Measurements from ENCODE around the gene ZFPM1.
"Not testable (repeated sequence)": the region's sequence is repeated elsewhere in the genome, so short reads cannot be mapped to it uniquely, and the experiment has no call there.

The ZFPM1 gene

DNA sequence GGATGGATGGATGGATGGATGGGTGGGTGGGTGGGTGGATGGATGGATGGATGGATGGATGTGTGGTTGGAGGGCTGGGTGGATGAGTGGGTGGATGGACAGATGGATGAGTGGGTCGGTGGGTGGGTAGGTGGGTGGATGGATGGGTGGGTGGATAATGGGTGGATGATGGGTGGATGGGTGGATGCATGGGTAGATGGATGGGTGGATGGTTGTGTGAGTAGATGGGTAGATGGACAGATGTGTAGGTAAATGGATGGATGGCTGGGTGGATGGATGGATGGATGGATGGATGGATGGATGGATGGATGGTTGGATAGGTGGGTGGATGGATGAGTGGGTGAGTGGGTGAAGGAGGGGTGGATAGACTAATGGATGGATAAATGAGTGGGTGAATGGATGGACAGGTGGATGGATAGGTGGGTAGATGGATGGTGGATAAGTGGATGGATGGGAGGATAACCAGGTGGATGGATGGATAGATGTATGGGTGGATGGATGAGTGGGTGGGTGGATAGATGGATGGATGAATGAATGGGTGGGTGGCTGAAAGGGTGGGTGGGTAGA lies 64.2 kb downstream of the ZFPM1 start:
- not testable (repeated sequence) for DNase-seq

DNA sequence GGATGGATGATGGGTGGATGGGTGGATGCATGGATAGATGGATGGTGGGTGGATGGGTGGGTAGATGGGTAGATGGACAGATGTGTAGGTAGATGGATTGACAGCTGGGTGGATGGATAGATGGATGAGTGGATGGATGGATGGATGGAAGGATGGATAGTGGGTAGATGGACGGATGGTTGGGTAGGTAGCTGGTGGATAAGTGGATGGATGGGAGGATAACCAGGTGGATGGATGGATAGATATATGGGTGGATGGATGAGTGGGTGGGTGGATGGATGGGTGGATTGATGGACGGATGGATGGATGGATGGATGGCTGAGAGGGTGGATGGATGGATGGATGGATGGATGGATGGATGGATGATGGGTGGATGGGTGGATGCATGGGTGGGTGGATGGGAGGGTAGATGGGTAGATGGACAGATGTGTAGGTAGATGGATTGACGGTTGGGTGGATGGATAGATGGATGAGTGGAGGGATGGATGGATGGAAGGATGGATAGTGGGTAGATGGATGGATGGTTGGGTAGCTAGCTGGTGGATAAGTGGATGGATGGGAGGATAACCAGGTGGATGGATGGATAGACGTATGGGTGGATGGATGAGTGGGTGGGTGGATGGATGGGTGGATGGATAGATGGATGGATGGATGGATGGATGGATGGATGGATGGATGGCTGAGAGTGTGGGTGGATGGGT lies 65.5 kb downstream of the ZFPM1 start:
- DNase-seq: not testable (repeated sequence)

DNA sequence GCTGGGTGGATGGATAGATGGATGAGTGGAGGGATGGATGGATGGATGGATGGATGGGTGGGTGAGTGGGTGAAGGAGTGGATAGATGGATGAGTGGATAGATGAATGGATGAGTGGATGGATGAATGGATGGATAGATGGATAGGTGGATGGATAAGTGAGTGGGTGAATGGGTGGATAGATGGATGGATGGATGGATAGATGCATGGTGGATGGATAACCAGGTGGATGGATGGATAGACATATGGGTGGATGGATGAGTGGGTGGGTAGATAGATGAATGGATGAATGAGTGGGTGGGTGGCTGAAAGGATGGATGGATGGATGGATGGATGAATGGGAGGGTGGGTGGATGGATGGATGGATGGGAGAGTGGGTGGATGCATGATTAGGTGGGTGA lies 66.2 kb downstream of the ZFPM1 start:
- no peak for DNase-seq

DNA sequence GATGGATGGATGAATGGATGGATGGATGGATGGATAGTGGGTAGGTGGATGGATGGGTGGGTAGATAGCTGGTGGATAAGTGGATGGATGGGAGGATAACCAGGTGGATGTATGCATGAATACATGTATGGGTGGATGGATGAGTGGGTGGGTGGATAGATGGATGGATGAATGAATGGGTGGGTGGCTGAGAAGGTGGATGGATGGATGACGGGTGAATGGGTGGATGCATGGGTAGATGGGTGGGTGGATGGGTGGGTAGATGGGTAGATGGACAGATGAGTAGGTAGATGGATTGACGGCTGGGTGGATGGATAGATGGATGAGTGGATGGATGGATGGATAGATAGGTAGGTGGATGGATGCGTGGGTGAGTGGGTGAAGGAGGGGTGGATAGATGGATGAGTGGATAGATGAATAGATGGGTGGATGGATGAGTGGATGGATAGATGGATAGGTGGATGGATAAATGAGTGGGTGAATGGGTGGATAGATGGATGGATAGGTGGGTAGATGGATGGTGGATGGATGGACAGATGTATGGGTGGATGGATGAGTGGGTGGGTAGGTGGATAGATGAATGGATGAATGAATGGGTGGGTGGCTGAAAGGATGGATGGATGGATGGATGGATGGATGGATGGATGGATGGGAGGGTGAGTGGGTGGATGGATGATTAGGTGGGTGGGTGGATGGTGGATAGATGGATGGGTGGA lies 67.0 kb downstream of the ZFPM1 start:
- DNase-seq: no peak

DNA sequence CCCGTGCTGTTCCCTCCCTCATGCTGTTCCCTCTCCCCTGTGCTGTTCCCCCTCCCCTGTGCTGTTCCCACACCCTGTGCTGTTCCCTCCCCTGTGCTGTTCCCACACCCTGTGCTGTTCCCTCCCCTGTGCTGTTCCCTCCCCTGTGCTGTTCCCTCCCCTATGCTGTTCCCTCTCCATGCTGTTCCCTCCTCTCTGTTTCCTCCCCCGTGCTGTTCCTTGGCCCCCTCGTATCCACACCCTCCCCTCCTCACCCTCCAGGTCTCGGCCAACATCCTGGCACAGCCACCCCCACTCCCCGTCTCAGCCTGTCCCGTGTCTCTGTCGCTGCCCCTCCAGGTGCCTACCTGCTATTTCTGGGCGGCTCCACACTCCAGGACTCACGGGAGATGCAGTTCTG lies 68.6 kb downstream of the ZFPM1 start:
- DNase-seq: no peak

DNA sequence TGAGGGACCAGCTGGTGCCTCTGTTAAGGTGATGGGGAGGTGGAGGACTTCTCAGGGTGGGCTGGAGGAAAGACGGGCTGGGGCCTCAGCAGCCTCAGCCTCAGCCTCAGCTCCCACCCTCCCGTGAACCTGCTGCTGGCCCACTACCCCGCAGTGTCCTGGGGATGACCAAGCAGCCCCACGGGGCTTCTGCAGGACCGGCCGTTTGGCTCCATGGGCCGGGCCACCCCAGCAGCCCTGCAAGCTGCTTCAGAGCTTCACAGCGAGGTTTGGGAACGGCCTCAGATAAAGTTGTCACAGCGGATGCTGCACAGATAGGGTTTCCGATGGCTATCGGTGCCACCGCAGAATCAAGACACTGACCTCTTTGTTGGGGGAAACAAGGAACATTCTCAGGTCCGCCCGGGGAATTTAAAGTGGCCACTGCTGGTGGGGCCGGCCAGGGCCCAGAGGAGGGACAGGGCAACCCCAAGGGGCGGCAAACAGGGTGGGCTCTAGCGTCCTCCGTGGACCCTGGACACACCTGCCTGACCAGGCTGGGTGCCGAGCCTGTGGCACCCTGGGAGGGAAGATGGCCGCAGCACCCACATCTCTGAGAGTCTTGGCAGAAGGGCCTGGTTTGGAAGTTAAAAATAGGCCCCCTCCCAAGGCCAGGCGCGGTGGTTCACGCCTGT lies 69.3 kb downstream of the ZFPM1 start:
- DNase-seq: no peak

DNA sequence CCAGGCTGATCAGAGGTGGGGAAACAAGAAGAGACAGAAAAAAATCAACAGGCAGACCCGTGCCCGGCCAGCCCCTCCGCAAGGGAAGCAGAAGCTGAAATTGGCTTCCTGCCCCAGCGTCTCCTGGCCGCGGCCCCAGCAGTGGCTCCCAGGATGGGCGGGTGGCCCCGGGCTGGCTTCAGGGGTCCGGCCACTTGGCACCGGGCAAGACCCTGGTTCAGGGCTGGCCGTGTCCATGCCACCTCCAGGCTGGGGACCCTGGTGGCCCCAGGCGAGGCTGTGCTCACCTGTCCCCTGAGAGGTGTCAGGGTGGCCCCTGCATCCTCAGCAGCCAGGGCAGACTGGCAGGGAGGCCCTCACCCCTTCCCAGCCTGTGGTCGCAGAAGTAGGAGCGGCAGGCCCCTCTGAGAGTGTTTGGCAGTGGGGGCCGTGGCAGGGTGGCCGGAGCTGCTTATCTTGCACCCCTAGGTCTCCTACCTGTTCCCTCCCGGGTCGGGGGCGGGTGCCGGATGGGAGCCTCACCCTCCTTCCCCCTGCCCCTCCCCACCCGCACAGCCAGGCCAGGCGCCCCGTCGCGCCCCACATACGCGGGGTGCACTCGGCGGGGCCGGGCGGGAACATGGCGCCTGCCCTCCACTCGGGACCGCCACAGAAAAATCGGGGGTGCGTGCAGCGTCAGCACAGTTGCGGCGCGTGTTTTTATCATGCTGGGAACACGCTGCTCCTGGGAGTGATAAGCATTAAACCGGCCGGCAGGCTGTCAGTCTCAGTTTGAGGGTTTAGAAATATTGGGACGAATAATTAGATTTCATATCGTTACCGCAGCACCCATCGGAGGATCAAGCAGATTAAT lies 70.5 kb downstream of the ZFPM1 start:
- no peak for DNase-seq

DNA sequence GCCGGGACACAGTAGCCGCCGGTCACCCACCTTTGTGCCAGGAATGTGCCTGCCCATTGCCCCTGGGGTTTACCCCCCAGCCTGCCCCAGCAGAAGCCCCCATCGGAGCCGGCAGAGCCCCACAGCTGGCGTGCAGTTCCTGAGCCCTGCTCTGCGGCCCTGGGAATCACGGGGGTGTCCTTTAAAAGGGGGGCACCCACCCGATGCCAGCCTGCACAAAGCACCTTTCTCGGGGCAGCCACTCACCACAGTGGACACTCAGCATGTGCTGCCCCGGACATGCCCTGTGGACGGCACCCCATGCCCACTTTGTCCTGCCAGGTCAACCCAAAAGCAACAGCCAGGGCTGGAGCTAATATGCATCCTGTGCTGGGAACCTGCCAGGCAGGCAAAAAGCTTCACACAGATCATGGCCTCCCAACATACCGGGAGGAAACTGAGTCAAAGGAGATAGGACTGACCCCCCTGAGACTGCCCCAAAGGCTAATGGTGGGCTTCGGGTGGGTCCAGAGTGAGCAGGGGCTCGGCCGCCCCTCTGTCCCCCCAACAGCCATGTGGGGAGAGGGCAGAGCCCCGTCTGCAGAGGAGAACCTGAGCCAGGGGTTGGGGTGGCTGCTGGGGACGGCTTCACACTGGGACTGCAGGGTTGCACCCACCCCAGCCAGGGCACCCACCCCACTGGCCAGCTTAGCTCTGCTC lies 71.3 kb downstream of the ZFPM1 start:
- no peak for DNase-seq

DNA sequence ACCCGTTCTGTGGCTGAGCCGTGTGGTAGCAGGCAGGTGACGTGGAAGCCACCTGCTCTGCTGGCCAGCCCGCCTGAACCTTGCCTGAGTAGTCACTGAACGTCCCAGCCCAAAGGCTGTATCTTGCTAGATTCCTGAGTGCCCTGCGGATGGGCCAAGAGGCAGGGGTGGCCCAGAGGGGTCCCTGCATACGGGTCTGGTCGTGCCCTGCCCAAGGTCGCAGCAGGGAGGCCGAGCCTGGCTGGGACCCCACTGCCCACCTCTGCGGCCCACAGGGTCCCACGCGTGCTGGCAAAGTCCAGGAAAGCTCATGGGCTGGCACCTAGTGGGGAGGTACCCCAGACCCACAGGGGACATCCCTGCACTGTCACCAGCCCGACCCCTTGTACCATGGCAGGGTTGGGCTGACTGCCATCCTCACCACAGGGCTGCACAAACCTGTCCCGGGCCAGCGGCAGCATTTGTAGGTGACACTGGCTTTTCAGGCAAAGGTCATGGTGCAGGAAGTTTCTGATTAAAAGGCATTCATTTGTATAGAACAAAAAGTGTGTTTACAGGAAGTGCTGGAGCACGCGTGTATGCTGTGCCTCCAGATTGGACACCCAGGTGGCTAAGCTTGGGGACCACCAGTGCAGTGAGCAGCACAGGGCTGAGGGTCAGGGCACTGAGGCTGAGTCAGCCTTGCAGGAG lies 72.0 kb downstream of the ZFPM1 start:
- DNase-seq: no peak

DNA sequence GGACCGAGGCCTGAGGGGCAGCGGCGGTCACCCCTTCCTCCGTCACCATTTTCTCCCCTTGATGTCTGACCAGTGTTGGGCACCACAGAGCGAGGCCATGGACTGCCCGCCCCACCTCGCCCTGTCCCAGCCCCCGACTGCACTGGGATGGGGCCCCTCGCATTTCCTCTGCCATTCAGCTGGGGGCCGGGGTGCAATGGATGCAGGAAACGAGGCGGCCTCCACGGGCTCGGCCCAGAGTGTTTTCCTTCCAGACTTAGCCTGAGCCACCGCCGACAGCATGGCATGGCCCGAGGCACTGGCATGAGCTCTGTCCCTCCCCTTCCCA lies 72.5 kb downstream of the ZFPM1 start:
- no peak for DNase-seq

DNA sequence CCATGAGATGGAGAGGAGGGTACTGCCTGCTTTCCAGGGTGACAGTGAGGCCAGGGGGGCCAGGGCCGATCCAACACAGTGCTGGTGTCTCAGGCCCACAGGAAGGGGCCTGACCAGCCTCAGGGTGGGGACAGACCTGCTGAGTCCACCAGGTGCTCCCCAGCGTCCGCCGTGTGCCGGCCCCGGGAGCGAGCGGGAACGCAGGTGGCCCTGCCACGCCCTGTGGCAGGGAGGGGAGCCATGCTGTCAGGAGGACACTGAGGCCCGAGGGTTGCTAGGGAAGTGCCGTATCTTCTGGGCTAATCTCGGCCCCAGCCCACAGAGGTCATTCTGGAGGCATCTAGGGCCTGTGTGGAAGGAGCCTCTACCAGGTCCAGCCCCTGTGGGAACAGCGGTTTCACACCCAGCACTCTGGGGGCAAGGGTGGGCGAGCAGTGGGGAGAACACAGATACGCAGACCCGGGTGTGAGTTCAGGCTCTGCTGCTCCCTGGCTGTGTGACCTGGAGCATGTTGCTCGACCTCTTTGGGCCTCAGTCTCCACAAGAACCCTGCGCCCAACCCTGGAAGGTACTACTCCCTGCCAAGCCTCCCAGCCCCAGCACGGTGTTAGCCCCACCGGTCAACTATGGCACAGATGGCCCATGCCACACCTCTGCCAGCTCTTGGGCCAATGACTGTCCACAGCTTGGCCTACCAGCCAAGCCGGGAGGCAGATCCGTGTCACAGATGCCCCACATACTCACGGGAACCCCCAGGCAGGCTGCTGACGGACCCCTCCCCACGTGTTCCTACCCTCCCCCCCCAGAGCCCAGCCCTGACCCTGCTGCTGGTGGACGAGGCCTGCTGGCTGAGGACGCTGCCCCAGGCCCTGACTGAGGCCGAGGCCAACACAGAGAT lies 73.2 kb downstream of the ZFPM1 start:
- DNase-seq: no peak

DNA sequence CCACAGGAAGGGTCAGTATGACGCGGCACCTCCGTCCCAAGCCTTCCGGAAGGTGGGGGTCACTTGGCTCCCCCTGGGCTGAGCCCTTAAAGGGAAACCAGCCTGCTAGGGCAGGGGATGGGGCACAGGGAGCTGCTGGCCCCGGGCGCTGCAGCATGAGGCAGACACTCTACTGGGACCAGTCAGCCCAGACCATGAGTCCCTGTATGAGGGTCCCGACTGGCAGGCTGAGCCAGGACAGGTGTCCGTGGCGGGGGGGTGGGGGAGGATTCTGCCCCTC lies 73.8 kb downstream of the ZFPM1 start:
- no peak for DNase-seq

DNA sequence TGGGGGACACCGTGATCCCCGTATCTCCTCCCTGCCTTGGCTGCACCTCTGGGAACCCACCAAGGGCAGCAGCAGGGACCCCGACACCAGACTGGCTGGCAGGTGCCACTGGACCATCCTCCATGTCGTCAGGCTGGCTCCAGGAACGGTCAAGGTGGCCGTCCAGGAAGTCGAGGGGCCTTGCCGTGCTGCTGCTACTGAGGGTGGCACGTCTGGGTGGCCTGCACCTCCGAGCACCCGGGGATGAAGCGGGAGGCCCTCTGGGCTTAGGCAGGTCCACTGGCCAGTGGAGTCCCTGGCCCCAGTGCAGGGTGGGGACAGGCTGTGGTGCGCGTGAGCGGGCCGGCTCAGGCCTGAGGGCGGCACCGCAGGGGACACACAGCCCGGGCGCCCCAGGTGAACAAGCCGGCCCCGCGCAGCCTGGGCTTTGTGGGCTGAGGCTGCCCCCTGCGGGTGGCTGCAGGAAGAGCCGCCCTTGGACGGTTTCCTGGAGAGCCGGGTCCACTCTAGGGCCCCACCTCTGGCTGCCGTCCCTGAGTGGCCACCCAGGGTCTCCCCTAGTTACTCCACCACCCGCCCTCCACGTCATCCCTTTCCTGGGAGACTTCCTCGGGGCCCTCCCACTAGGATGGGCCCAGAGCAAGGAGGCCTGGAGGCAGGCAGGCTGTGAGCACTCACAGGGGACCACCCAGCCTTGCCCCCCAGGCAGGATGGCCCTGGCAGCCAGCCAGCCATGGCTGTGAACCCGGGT lies 74.3 kb downstream of the ZFPM1 start:
- DNase-seq: no peak

DNA sequence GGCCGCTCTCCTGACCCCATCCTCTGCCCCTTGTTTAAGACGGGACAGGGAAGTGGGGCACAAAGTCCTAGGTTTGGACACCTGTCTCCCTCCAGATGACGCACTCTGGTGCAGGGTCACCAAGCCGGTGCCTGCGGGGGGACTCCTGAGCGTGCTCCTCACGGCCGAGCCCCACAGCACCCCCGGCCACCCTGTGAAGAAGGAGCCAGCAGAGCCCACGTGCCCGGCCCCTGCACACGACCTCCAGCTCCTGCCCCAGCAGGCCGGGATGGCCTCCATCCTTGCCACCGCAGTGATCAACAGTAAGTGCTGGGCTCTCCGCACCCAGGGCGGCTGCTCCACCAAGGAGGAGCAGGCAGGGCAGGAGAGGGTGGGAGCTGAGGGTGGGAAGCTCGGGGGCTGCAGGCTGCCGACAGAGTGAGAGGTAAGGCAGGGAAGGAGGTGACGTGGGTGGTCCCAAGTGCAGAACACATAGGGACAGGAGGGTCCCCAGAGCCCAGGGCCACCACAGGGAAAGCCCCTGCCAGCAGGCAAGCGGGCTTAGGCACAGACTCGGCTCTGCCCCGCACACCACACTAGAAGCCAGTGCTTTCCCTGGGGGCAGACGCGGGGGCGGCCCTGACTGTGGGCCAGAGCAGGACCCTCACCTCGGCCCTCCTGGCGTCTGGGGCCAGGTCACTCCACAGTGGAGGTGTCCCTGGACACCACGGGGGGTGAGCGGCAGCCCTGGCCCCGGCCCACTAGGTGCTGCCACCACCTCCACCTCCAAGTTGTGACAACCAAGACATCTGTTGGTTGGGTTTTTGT lies 75.1 kb downstream of the ZFPM1 start:
- DNase-seq: no peak

DNA sequence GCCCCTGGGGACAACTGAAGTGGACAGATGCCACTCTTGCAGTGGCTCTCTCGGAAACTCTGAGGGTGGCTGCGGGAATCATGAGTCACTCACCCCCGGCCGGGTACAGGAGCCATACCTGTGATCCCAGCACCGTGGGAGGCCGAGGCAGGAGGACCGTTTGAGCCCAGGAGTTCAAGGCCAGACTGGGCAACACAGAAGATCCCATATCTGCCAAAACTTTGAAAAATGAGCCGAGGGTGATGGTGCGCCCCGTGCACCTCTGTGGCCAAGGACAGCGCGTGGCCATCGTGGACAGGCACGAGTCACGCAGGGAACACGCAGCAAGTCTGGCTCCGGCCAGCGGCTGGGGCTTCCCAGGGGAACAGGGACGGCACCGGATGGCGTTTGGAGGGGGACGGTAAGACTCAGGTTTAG lies 75.8 kb downstream of the ZFPM1 start:
- no peak for DNase-seq

DNA sequence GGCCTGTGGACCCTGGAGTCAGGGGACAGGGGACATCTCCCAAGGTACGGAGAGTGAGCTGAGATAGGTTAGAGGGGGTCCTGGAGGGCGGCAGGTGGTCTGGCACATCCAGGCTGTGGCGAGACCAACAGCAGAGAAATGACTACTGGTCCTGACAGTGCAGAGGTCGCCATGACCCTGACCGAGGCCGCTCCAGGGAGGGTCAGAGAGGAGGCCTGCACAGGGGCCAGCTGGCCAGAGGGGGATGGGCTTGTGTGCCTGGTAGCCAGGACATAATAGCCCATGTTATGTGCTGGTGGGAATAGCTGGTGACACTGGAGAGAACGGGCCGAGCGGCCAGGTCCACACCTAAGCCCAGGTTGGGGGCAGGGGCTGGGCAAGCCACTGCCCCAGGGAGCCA lies 76.5 kb downstream of the ZFPM1 start:
- no peak for DNase-seq

DNA sequence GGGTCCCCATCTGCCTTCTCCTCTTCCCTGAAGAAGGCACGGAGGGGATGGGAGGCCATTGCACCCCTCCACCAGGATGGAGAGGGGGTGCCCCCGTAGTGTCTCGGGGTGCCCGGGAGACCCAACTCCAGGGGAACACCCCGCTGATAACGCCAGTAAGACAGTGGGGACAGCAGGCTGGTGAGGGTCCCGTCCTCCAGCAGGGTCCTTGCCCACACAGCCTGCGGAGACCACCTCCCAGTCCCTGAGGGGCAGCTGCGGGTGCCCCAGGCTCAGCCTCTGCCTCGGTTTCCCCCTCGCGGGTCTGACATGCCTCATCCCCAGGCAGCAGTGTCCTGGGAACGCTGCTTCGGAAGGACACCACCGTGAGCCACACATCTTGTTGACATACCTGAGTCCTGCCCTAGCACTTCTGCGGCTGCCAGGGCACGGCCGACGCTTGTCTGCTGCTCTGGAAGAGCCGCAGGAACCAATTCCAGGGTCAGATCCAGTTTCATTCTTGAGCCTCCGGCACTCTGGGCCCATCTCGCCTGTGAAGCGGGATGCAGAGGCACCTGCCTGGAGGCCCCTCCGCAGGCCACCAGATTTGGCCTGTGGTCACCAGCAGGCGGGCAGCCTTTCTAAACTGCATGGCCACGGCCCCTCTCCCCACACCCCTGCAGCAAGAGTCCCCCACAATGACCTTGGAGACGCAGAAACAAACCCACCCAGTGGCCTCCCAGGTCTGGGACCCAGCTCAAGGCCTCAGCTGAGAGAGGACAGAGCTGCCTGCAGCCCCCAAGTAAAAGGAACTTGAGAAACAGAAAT lies 77.2 kb downstream of the ZFPM1 start:
- no peak for DNase-seq

DNA sequence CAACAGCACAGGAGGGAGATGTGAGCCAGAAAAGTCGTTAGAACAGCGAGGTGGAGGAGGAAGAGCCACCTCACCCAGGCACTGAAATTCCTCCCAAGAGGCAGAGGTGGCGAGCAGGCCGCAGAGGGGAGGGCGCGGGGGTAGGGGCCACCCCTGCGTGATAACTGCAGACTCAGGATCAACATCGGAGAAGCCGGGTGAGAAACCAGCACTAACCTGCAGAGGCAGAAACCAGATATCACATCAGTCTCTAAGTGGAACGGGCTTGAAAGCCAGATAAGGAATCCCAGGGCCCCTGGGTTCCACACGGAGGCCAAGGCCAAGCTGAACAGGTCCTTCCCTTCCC lies 77.8 kb downstream of the ZFPM1 start:
- DNase-seq: no peak

DNA sequence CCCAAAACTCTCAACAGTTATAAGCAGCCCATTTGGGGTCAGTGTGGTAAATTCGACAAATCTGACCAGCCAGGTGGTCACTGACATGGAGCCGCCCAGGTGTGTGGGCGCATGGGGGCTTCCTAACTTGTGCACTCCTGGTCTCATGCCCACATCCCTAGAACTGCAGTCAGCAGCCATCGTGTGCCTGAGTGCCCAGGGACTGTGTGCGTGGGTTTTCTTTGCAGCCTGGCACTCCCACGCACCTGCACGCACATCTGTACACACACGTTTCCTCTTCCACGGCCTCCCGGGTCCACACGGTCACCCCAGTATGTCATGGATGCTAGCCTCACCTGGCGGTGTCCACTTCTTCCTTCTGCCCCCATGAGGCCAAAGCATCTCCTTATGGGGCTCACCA lies 78.3 kb downstream of the ZFPM1 start:
- DNase-seq: no peak
